Fibroblast of villous mesenchyme (primary cell): Measurements from ENCODE around the gene LRRC40. TPM values are rescaled to one million over a fixed set of nuclear protein-coding genes. Genes with fewer than 3 reads are reported as not detected.

Experiments
- DNase-seq: peaks from one replicate; pipeline ENCODE4 v3.0.0-alpha.2; 2010; ENCODE audit warnings: low read depth
- H3K4me3 ChIP-seq: 2 replicates; pipeline ENCODE4 v1.5.1; 2011; ENCODE audit warnings: low read depth, mild to moderate bottlenecking, low read length
- small RNA-seq: library from RNA; depleted of rRNA; stranded (forward); fragments of <200 nt; gene quantifications from one replicate; pipeline ENCODE3, GENCODE V24; 2012
- total RNA-seq: library from RNA; depleted of rRNA; stranded (reverse); fragments of >200 nt; gene quantifications from 2 replicates; pipeline ENCODE4 v1.2.3, GENCODE V29; 2012
- TF ChIP-seq, protein P1 (sequence below): IDR thresholded peaks from 2 replicates; pipeline ENCODE4 v1.5.1; 2012; ENCODE audit warnings: low read depth, mild to moderate bottlenecking, low read length; ENCODE audit not compliant: insufficient read depth

LRRC40 gene
- total RNA-seq, 1 donor: 27.6 TPM

DNA sequence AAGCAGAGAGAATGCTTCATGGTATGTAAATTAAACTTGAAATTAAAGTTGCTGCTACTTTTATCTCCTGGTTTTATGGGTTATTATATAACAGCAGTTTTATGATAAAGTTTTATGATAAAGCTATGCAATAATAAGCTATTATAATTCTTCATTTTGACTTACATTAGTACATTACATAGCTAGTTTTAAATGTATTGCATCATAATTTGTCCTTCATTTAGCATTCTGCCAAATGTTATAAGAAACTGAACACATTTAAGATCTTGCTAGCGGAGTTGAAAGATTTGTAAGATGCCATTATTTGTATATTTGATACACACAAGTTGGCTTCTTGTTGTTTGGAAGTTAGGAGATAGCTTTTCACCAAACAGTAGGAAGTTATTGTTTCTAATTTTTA lies 101.6 kb downstream of the LRRC40 start:
- TF ChIP-seq, protein P1, sequence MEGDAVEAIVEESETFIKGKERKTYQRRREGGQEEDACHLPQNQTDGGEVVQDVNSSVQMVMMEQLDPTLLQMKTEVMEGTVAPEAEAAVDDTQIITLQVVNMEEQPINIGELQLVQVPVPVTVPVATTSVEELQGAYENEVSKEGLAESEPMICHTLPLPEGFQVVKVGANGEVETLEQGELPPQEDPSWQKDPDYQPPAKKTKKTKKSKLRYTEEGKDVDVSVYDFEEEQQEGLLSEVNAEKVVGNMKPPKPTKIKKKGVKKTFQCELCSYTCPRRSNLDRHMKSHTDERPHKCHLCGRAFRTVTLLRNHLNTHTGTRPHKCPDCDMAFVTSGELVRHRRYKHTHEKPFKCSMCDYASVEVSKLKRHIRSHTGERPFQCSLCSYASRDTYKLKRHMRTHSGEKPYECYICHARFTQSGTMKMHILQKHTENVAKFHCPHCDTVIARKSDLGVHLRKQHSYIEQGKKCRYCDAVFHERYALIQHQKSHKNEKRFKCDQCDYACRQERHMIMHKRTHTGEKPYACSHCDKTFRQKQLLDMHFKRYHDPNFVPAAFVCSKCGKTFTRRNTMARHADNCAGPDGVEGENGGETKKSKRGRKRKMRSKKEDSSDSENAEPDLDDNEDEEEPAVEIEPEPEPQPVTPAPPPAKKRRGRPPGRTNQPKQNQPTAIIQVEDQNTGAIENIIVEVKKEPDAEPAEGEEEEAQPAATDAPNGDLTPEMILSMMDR: no peak
- no peak for DNase-seq
- H3K4me3 ChIP-seq: no peak overlapping the region

DNA sequence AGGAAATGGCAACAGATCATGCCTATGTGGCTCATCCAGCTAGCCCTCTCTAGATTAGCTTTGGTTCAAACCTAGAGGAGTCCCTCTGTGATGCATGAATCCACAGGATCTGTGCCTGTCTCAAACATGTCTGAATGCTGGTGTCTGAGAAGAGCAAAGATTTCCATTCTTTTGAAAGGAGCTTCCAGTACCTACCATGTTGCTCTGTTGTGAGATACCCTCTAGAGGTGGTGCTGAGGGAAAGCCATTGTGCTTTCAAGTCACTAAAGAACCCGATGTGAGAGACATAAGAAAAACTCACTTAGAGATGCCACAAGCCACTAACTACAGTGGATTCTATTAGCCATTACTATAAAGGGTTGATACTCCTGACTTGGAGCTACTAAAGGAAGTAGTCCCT lies 103.6 kb downstream of the LRRC40 start:
- TF ChIP-seq, protein P1: no peak
- no peak for DNase-seq
- no peak overlapping the region for H3K4me3 ChIP-seq

DNA sequence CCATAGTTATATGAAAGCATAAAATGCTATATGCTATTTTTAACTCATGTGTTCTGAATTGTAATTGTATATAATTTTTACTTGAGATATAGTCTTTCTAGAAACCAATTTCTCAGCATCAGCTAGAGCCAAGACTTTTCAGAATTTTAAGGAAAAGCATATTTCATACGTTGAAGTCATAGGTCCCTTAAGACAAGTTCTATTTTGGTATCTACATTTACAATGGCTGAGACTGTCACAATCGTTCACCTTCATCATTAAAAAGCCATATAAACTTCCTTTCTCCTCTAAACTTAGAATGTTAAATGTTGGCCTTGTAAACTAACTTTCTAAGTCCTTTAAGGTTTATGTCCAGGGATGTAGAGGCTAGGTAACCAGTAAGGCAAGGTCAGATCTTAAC lies 104.1 kb downstream of the LRRC40 start:
- no peak for DNase-seq
- TF ChIP-seq, protein P1: no peak
- no peak overlapping the region for H3K4me3 ChIP-seq

Small RNA genes within 50 kb of the gene (small RNA-seq; reads per million reads assigned to genes)
- not detected for gene RN7SL242P

Other genes with a start within 250 kb of the LRRC40 start
- gene SRSF11, start 15.8 kb upstream of the LRRC40 start, total RNA-seq: 113 and 147 TPM in 2 replicates
- 34.5 and 50.1 TPM in 2 replicates for gene ANKRD13C, start 149.1 kb upstream of the LRRC40 start, total RNA-seq
- 4.2 and 4.7 TPM in 2 replicates for gene CTH, start 205.7 kb upstream of the LRRC40 start, total RNA-seq